Hematopoietic multipotent progenitor cell treated with erythropoietin and hydrocortisone succinate and interleukin-3 and kit ligand, for 6 days (in vitro differentiated cells): ENCODE measurements around the gene CT83.

Experiments
- DNase-seq: peaks from one replicate; pipeline ENCODE4 v3.0.0-alpha.2; 2015

CT83 gene, protein sequence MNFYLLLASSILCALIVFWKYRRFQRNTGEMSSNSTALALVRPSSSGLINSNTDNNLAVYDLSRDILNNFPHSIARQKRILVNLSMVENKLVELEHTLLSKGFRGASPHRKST

DNA sequence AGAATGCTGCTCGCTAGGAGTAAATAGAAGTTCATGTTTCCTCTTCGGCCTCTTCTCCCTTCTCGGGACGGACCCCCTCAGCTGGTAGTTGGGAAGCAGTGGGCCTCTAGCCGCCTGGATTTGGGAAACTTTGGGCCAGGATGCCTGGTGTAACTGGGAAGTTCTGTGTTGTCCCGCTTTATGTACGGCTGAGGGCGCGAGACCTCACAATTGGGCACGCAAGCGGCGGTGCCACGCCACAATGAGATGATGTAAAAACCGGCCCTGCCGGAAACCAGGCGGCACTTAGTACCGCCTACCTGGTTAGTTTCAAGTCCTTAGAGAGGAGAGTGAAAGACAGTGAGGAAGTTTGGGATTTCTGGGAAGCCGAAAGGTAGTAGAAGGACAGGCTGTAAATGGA lies at the start of gene CT83:
TSS of gene CT83 (minus strand) at position 155 of the 400 bp plus-strand sequence. CDS start at position 35, 120 bp downstream.
- DNase-seq = no peak

DNA sequence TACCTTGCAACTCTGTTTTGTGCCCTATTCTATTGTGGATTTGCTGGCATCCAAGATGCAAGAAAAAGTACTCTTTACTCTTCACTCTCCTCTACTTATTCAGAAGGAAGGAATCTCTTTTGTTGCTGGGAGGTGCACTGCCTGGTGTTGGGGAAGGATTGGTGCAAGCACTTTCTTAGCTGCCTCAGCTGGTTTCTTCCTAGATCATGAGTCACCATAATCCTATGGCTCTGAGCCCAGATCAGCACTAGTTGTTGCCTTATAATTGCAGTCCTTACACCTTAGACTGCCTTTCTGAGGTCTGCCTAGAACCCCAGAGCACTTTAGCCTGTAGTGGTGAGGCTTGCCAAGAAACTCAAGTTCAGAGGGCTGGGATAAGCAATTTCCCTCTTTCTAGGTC lies 37.0 kb upstream of the CT83 start:
- DNase-seq = no peak

DNA sequence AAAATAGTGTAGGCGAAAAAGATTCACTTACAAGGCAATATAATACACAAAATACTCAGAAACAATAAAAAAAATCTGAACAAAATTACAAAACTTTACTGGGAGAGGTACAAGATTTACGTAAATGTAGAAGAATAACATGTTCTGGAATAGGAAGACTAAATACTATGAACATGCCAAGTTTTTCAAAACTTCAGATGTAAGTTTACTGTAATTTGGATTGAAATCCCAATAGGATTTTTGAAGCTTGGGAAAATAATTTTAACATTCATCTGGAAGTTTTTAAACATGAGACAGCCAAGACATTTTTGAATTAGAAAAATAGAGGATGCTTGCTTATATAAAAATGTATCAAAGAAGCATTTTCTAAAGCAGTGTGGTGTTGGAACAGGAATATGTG lies 30.5 kb upstream of the CT83 start:
- DNase-seq = no peak

DNA sequence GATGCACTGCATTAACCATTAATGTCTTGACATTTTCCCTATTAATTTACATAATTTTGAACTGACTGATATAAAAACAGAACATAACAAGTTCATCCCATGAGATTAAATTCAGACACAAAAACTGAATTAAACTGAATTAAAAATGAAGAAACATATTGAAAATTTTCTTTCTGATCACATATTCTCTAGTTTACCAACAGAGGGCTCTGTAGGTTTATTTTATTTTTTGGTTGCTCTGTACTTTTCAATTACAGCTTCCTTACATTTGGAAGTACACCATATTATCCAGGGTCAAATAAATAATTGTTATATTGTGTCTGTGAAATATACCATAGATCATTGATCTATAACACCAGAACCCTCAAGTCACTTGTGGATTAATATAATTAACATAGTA lies 27.3 kb upstream of the CT83 start:
- DNase-seq = peak; percentile 9

DNA sequence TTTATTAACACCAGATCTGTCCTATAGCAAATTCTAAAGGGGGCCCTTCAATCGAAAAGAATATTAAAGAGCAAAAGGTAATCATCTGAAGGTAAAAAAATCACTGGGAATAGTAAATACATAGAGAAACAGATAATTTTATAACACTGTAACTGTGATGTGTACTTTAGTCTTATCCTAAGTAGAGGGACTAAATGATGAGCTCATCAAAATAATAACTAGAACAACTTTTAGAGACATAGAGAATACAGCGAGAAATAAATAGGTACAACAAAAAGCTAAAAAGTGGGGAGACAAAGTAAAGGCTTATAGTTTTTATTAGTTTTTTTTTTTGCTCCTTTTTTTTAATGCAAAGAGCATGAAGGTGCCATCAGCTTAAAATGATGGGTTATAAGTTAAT lies 17.3 kb upstream of the CT83 start:
- DNase-seq = no peak

DNA sequence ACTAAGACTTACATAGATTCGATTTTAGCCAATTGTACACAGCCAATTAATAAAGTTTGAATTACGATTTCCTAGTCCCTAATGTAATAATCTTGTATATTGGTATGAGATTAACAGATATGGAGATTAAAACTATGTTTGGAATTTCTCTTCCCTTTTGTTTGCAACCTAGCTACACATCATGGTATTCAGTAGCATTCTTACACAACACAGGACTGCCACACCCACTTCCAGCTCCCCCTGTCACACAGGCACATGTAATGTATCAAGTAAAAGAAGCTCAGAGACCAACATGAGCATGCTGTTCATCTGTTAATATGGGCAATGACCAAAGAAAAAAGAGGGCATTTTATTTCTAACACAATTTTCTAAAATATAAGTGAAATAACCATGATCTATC lies 13.6 kb downstream of the CT83 start:
- DNase-seq = no peak

DNA sequence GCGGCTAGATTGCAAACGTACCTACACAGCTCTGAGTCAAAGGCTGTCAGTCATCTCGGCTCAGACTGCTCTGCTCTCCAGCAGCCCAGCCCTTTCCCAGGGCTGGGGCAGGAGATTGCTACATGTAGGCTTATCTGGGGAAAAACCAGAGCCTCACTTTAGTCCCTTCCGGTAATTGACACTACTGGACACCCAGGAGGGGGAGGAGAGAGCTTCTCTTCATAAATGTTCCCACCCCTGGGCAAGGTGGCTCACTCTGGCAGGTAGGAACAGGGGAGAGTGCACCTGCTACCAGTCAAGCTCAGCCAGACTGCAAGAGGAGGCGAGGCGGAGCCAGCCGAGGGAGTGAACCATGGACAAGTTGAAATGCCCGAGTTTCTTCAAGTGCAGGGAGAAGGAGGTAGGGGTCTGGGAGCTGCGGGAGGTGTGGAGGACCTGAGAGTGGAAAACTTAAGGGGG lies 26.4 kb downstream of the CT83 start, which contains the start of gene SLC6A14:
TSS of gene SLC6A14 (plus strand) at position 249 of the 459 bp plus-strand sequence. CDS start at position 353, 104 bp downstream.
- no peak for DNase-seq

DNA sequence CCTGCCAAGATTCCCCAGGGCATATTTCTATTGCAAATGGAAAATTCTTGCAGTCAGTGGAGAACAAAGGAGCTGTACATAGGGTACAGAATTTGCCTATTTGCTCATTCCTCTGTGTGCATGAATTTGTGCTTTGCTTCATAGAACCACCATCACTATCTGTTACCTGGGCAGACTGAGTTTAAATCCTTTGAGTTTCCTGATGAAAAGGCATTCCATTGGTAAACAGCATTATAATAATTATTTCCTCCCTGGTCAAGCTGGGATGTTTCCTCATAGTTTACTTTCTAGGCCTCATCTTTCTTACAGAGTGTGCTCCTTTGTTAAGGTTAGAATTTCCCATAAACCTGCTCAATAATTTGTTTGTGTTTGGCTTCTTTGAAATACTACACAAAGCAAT lies 27.2 kb downstream of the CT83 start:
- DNase-seq = no peak

DNA sequence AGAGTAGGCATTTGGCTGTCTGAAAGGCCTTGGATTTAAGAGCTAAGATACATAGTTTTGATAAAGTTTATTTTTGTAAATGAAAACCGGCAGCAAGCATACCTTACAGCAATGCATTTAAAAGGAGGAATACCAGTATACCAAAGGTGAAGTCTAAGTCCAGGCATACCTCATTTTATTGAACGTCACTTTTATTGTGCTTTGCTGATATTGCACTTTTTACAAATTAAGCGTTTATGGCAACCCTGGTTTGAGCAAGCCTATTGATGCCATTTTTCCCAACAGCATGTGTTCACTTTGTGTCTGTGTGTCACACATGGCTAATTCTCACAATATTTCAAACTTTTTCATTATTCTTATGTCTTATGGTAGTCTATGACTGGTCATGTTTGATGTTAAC lies 34.8 kb downstream of the CT83 start:
- DNase-seq = no peak

DNA sequence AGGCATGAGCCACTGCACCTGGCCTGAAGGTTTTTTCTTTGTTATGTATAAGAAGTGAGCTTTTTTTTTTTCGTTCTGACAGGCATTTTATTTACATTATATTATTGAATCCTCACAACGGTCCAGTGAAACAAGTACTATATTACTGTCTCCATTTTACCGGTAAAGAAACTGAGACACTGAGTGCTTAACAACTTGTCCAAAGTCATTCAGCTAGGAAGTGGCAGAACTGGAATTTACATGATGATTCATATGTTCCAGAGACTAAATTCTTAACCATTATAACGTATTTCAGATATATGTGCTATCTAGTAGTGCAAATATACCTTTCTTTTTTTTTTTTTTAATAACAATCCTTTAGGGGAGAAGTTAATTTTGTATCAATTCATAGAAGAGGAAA lies 44.8 kb downstream of the CT83 start:
- DNase-seq = no peak

DNA sequence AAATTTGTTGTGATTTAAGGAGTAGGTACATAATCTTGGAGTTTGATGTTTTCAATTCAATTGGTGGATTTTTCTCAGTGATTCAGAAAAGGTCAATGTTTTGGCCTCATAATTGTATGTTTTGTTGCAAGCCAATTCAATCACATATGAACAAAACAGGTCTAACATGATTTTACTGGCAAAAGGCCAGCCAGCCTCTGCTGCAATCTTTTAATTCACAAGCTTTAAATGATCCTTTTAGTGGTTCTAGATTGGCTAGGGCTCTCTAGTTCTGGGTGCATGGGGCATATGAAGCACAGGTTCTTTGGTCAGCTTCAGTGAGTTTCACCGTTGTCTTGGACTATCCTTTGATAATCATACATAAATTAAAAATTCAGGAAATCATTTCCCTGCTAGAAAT lies 45.6 kb downstream of the CT83 start:
- DNase-seq = no peak

DNA sequence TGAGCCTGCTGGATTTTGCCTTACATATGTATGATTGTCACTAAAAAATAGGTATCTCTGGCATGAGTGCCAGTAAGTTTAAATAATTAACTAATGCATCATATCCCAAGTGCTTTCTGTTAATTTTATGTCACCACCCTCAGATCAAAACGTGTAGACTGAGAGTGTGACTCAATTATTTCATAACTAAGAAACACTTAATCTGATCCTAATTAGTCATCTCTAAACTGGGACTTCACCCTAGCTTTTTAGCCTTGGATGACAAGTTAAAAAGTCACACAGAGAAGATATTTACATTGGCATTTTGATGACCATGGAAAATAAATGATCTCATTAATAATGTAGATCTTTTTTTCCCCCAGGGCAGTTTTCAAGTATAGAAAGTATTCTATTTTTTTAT lies 49.5 kb downstream of the CT83 start:
- no peak for DNase-seq
